Kidney (tissue), 14 donors: Measurements from ENCODE around the gene STK32B. TPM values are rescaled to one million over a fixed set of nuclear protein-coding genes. Genes with fewer than 3 reads are reported as not detected.

Experiments
- DNase-seq, 5 donors: peaks; one replicate each; pipeline ENCODE4 v3.0.0-alpha.2; 2013 to 2020
- FAIRE-seq: peaks from 2 replicates; lab custom pipeline; 2012; peaks lifted over from hg19 to GRCh38; lab: Jason Lieb, UNC
- H3K27ac ChIP-seq, 2 donors: one replicate each; pipeline ENCODE4 v1.7.0; 2013; ENCODE audit warnings: low read depth in 2 of 2, low read length in 2 of 2, inconsistent platforms in 1 of 2
- H3K27me3 ChIP-seq: one replicate; pipeline ENCODE4 v1.7.1; 2013; ENCODE audit warnings: low read length, inconsistent platforms; ENCODE audit not compliant: control insufficient read depth, insufficient read depth
- H3K36me3 ChIP-seq, 3 donors: one replicate each; pipeline versions ENCODE4 v1.7.0 to v1.7.1; 2013; ENCODE audit warnings: low read length in 3 of 3, control low read depth in 1 of 3, inconsistent platforms in 1 of 3; ENCODE audit not compliant: insufficient read depth in 3 of 3, control insufficient read depth in 2 of 3
- H3K4me1 ChIP-seq, 3 donors: one replicate each; pipeline versions ENCODE4 v1.7.0 to v1.7.1; 2013; ENCODE audit warnings: low read length in 3 of 3, inconsistent platforms in 1 of 3, low read depth in 1 of 3; ENCODE audit not compliant: control insufficient read depth in 2 of 3, insufficient read depth in 2 of 3
- H3K4me3 ChIP-seq, 3 donors: one replicate each; pipeline versions ENCODE4 v1.7.0 to v1.8.1; 2013; ENCODE audit warnings: low read length in 3 of 3, control low read depth in 1 of 3, inconsistent platforms in 1 of 3
- H3K9ac ChIP-seq, 3 donors: one replicate each; pipeline versions ENCODE4 v1.7.0 to v1.7.1; 2013; ENCODE audit warnings: low read length in 3 of 3, control low read depth in 1 of 3, inconsistent platforms in 1 of 3
- H3K9me3 ChIP-seq, 3 donors: one replicate each; pipeline versions ENCODE4 v1.7.0 to v1.7.1; 2013; ENCODE audit warnings: low read length in 3 of 3, control low read depth in 1 of 3, inconsistent platforms in 1 of 3; ENCODE audit not compliant: control insufficient read depth in 2 of 3, insufficient read depth in 1 of 3
- intact Hi-C: fragments of 100-400 bp; cut with DNase I; formaldehyde crosslinking; loops from one replicate; pipeline ENCODE4 v1.11.1; 2022
- polyA plus RNA-seq: library from polyadenylated mRNA; stranded (reverse); fragments of 350-450 nt; fragmentation: Illumina TruSeq; extraction: RNeasy Lipid Tissue Mini Kit (QIAGEN cat#74804); gene quantifications from one replicate; pipeline ENCODE4 v1.2.3, GENCODE V29; 2014; ENCODE audit warnings: low read depth, low replicate concordance; ENCODE audit not compliant: insufficient read depth
- total RNA-seq: library from RNA; stranded (reverse); fragmentation: NEBNext Ultra II Directional; extraction: Animal tissue kit (Norgen Biotek cat#: 25700); gene quantifications from one replicate; pipeline ENCODE4 v1.2.1, GENCODE V29; 2021
- TF ChIP-seq, protein P1 (sequence below): IDR thresholded peaks from 3 replicates; pipeline ENCODE4 v1.5.1; 2012; ENCODE audit warnings: mild to moderate bottlenecking, moderate library complexity, borderline replicate concordance; ENCODE audit not compliant: insufficient read depth; ENCODE audit errors: extremely low read depth
- donor health status: control.
- donor health status: control.
- donor health status: control.
- donor health status: control.
- donor health status: control.
- donor health status: DM: yes; HTN: yes; CAD: no.
- donor health status: Normal renal cell carcinoma (clear cell type).

The STK32B gene
- total and polyA plus RNA-seq, 2 donors from 2014 or later = 18.1 to 18.2 TPM

DNA sequence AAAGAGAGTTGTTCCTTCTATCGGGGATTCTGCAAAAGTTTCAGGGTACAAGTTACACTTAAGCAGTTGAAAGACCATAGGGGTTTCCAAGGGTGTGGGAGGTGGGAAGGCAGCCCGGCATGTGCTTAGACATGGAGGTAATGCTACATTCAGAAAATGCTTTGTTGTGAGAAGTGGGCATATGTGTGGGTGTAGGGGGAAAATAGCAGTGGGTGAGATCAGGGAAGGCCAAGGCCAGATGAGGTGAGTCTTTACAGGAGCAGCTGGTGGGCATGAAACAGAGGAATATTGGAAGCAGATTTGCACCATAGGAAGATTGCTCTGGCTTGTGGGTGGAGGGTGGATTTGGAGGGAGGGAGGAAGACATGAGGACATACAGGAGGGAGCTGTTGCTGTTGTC is 40.3 kb upstream of the STK32B start:
- Histone ChIP-seq H3K36me3 (no peaks in the 10 kb centered on the region), H3K27ac (no peak overlapping the region), H3K4me3 (no peak overlapping the region), H3K27me3 (no peaks in the 10 kb centered on the region), H3K9me3 (no peaks in the 10 kb centered on the region), H3K4me1 (no peaks in the 10 kb centered on the region), H3K9ac (no peak overlapping the region)
- TF ChIP-seq, protein P1, sequence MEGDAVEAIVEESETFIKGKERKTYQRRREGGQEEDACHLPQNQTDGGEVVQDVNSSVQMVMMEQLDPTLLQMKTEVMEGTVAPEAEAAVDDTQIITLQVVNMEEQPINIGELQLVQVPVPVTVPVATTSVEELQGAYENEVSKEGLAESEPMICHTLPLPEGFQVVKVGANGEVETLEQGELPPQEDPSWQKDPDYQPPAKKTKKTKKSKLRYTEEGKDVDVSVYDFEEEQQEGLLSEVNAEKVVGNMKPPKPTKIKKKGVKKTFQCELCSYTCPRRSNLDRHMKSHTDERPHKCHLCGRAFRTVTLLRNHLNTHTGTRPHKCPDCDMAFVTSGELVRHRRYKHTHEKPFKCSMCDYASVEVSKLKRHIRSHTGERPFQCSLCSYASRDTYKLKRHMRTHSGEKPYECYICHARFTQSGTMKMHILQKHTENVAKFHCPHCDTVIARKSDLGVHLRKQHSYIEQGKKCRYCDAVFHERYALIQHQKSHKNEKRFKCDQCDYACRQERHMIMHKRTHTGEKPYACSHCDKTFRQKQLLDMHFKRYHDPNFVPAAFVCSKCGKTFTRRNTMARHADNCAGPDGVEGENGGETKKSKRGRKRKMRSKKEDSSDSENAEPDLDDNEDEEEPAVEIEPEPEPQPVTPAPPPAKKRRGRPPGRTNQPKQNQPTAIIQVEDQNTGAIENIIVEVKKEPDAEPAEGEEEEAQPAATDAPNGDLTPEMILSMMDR = no peak
- intact Hi-C loops = no loop called here
- FAIRE-seq (no peak), DNase-seq (no peak)

DNA sequence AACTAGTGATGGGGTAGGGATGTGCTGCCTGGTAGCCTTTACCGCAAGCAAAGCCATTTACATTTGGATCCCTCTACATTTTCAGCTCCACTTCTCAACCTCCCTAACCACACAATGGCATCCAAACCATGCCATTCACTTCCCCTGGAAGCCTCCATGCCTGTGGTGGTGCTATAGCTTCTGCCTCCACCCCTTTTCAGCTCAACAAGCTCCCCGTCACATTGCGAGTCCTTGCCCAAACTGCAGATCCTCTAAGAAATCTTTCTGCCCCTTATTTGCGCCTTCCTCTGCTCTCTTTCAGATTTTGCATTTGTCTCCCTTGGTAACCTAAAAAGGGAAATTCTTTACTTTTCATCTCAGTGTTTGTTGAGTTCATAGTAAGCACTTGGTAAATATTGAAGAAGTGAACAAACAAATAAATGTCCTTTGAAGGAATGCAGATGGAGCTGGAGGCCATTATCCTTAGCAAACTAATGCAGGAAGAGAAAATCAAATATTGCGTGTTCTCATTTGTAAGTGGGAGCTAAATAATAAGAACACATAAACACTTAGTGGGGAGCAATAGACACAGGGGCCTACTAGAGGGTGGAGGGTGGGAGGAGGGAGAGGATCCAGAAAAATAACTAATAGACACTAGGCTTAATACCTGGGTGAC is 38.9 kb upstream of the STK32B start:
- Histone ChIP-seq H3K9me3 (no peaks in the 10 kb centered on the region), H3K36me3 (no peaks in the 10 kb centered on the region), H3K27me3 (no peaks in the 10 kb centered on the region), H3K27ac (no peak overlapping the region), H3K4me3 (no peak overlapping the region), H3K9ac (no peak overlapping the region), H3K4me1 (no peaks in the 10 kb centered on the region)
- intact Hi-C loops = no loop called here
- TF ChIP-seq, protein P1 = no peak
- peak in 1 of 5 donors; percentile 4 for DNase-seq
- no peak for FAIRE-seq

DNA sequence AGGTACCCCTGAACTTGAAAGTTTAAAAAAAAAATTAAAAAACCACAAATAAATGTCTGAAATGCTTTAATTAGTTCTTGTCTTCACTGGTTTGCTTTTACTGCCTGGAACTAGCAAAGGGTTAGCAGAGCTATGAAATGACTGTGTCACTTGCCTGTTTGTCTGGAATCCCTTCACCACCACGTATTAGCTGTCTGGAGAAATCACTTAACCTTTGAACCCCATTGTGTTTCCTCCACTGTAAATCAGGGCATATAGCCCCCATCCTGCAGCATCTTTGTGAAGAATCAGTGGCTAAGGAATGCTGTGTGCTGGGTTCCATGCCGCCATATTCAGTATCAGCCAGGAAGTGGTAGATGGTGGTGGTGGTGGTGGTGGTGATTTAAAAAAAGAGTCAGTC is 38.3 kb upstream of the STK32B start:
- FAIRE-seq (no peak), DNase-seq (no peak)
- H3K27ac ChIP-seq = no peak overlapping the region
- intact Hi-C loops = no loop called here
- H3K4me1 ChIP-seq = no peaks in the 10 kb centered on the region
- TF ChIP-seq, protein P1 = no peak
- no peaks in the 10 kb centered on the region for H3K36me3 ChIP-seq
- no peak overlapping the region for H3K9ac ChIP-seq
- no peaks in the 10 kb centered on the region for H3K27me3 ChIP-seq
- H3K9me3 ChIP-seq = no peaks in the 10 kb centered on the region
- no peak overlapping the region for H3K4me3 ChIP-seq
